HepG2 (cell line): ENCODE results near the gene GSC2. TPM values are rescaled to one million over a fixed set of nuclear protein-coding genes. Genes with fewer than 3 reads are reported as not detected.

ENCODE experiments used
- ATAC-seq: fragments of 200-7000 bp; cut with Tn5 transposase; 3 replicates; pipeline ENCODE4 v1.9.1; 2020; ENCODE audit warnings: mild to moderate bottlenecking, moderate library complexity
- BruUV-seq: library from RNA; stranded (reverse); fragments of 400-500 nt; replicated peaks from 2 replicates; lab custom pipeline; 2021; lab: Mats Ljungman, UMichigan
- CTCF ChIA-PET: fragments of 300-600 bp; formaldehyde crosslinking; extraction: SDS; loops from one replicate; lab custom pipeline; 2021; ENCODE audit warnings: low total read pairs, inconsistent platforms, low intra/inter-chr PET ratio; lab: Yijun Ruan, JAX
- POLR2A ChIA-PET: fragments of 350-600 bp; sonication (Branson Sonifier 250); formaldehyde crosslinking; loops from one replicate; lab custom pipeline; 2020; ENCODE audit warnings: antibody characterized with exemption, inconsistent platforms; lab: Yijun Ruan, JAX
- DNase-seq: peaks from one replicate; pipeline ENCODE4 v3.0.0-alpha.2; 2015; ENCODE audit warnings: low spot score
- FAIRE-seq: peaks from 3 replicates; lab custom pipeline; 2011; peaks lifted over from hg19 to GRCh38; lab: Jason Lieb, UNC
- H2AFZ ChIP-seq: one replicate; pipeline ENCODE4 v1.6.1; 2011; ENCODE audit warnings: low read length, inconsistent platforms
- H3K27ac ChIP-seq: fragments of 300-600 bp; 3 replicates; pipeline ENCODE4 v1.8.0; 2011; ENCODE audit warnings: mixed run types, mild to moderate bottlenecking, mixed read lengths, low read length, inconsistent platforms; ENCODE audit not compliant: insufficient read depth; ENCODE audit errors: extremely low read length
- H3K27me3 ChIP-seq, 2 experiments: fragments of 200-600 bp in 1 of 2; 2 replicates in 1 of 2; 3 replicates in 1 of 2; pipeline versions ENCODE4 v1.6.0 to v1.8.0; 2011; ENCODE audit warnings: low read length in 2 of 2, mild to moderate bottlenecking in 2 of 2, moderate library complexity in 2 of 2, inconsistent platforms in 1 of 2; ENCODE audit not compliant: insufficient read depth in 2 of 2, control insufficient read depth in 1 of 2
- H3K36me3 ChIP-seq, 2 experiments: fragments of 200-600 bp in 1 of 2; replicated peaks in 1 of 2; 2 replicates in 1 of 2; 3 replicates in 1 of 2; pipeline versions ENCODE4 v1.5.1 to v1.8.0; 2011; ENCODE audit warnings: low read length in 2 of 2, inconsistent platforms in 1 of 2; ENCODE audit not compliant: insufficient read depth in 2 of 2, control insufficient read depth in 1 of 2
- H3K4me1 ChIP-seq: 2 replicates; pipeline ENCODE4 v1.5.1; 2012; ENCODE audit warnings: low read length, inconsistent platforms; ENCODE audit not compliant: insufficient read depth
- H3K4me2 ChIP-seq: 2 replicates; pipeline ENCODE4 v1.6.0; 2011; ENCODE audit warnings: low read depth, low read length, inconsistent platforms
- H3K4me3 ChIP-seq, 3 experiments: fragments of 200-600 bp in 1 of 3; sonication (generic), shearing (Covaris generic) in 1 of 3; replicated peaks in 1 of 3; 2 replicates each; pipeline ENCODE4 v1.5.1; 2011 to 2016; ENCODE audit warnings: low read length in 3 of 3, inconsistent platforms in 2 of 3, low read depth in 2 of 3, mild to moderate bottlenecking in 2 of 3, control low read depth in 1 of 3, mixed read lengths in 1 of 3; ENCODE audit not compliant: insufficient read depth in 1 of 3
- H3K79me2 ChIP-seq: one replicate; pipeline ENCODE4 v1.6.1; 2011; ENCODE audit warnings: low read length, inconsistent platforms; ENCODE audit not compliant: insufficient read depth
- H3K9ac ChIP-seq: 2 replicates; pipeline ENCODE4 v1.6.0; 2011; ENCODE audit warnings: mild to moderate bottlenecking, low read depth, low read length, inconsistent platforms; ENCODE audit not compliant: insufficient read depth
- H3K9me3 ChIP-seq: 2 replicates; pipeline ENCODE4 v1.5.1; 2012; ENCODE audit warnings: mild to moderate bottlenecking, low read length
- H4K20me1 ChIP-seq: 2 replicates; pipeline ENCODE4 v1.6.0; 2011; ENCODE audit warnings: inconsistent platforms, mild to moderate bottlenecking, low read length, moderate library complexity; ENCODE audit not compliant: insufficient read depth
- IKZF1 ChIP-seq: fragments of 450-650 bp; IDR thresholded peaks from 2 replicates; pipeline ENCODE4 v1.7.1; 2016
- MIER3 ChIP-seq: IDR thresholded peaks from 2 replicates; pipeline ENCODE4 v1.6.1; 2016; ENCODE audit warnings: missing compliant biosample characterization, borderline replicate concordance
- STAG1 ChIP-seq: sonication (generic); formaldehyde crosslinking; IDR thresholded peaks from 2 replicates; pipeline ENCODE4 v1.4.0; 2020; ENCODE audit warnings: missing genetic modification reagents
- YEATS4 ChIP-seq: sonication (generic); formaldehyde crosslinking; IDR thresholded peaks from 2 replicates; pipeline ENCODE4 v1.4.0; 2020; ENCODE audit warnings: missing genetic modification reagents, borderline replicate concordance
- ZNF230 ChIP-seq: sonication (generic); formaldehyde crosslinking; IDR thresholded peaks from 2 replicates; pipeline ENCODE4 v1.4.0; 2020; ENCODE audit warnings: mild to moderate bottlenecking, missing genetic modification reagents
- WGBS: methylation state at CpG from one replicate; pipeline ENCODE4 v1.1.6; 2017; ENCODE audit warnings: low lambda C conversion rate; 5-methylcytosine and 5-hydroxymethylcytosine counted together
- in situ Hi-C: cut with HindIII; loops from 2 replicates; pipeline ENCODE4 v1.10.0; 2017; ENCODE audit warnings: low pct_unique_long_range_greater_than_20kb; ENCODE audit not compliant: extremely low pct_ligation_motif_present
- intact Hi-C: fragments of 100-400 bp; cut with micrococcal nuclease; formaldehyde crosslinking; loops from one replicate; pipeline ENCODE4 v1.10.0; 2022; ENCODE audit not compliant: unreplicated experiment
- polyA plus RNA-seq, 8 experiments: library from polyadenylated mRNA; depleted of rRNA in 3 of 8; stranded (reverse) in 7 of 8; unstranded in 1 of 8; fragments of >200 nt; fragmentation: Illumina TruSeq in 4 of 8; extraction: Trizol in 4 of 8; gene quantifications; 2 replicates each; pipeline versions ENCODE4 v1.2.1 to v1.2.3, GENCODE V29; 2011 to 2016; ENCODE audit warnings: low read depth in 4 of 8, missing spikeins in 1 of 8, mixed read lengths in 1 of 8; ENCODE audit not compliant: insufficient read depth in 1 of 8
- total RNA-seq, 5 experiments: library from RNA; depleted of rRNA; stranded (reverse); fragments of >200 nt; fragmentation: Illumina TruSeq; extraction: Trizol; gene quantifications; 2 replicates each; pipeline ENCODE4 v1.2.3, GENCODE V29; 2016; ENCODE audit warnings: low read depth in 1 of 5
- TF ChIP-seq, protein P1 (sequence below): conservative IDR thresholded peaks from 2 replicates; pipeline ENCODE4 v1.6.1; 2018; ENCODE audit warnings: missing genetic modification reagents

GSC2 gene
- total and polyA plus RNA-seq, 2 of the 13 experiments (the other 11 are each of a cell fraction or from before 2014, with no cell fraction given) = not detected

DNA sequence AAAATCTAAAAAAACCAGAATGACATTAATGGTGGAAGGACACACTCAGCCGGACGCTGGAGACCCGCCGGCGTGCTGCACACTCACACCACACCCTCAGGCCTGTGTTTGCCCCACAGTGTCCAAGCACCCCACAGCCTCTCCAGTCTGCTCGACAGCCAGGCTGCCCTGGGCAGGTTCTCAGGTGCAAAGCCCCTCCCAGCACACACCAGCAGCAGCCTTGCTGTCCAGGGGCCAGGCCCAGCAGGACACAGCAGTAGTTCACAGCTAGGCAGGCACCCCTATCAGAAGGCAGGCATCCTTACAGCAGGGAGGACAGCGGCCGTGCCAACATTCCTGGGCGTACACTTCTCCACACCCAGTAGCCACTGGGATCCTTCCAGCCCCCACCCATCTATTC lies 30.1 kb upstream of the GSC2 start:
- peak overlapping the region; percentile 96; the same call in 1 of the 2 replicates for H3K4me2 ChIP-seq
- peaks cover 6% of the 10 kb centered on the region; the same call in 1 of the 2 replicates for H4K20me1 ChIP-seq
- 94% methylated on average over 8 of the region's 9 CpGs for WGBS
- H3K4me3 ChIP-seq = peak overlapping the region in 1 of 3 experiments; percentile 1; a peak in 1 of 6 replicates
- peaks cover 44% of the 10 kb centered on the region for H3K4me1 ChIP-seq
- intact Hi-C loops (no loop called here), in situ Hi-C loops (loop anchor here (5.0 kb wide), 1 partner anchor 112 kb away; the partner anchor contains the start of gene CLTCL1)
- no peaks in the 10 kb centered on the region for H3K9me3 ChIP-seq
- peaks cover 3 to 15% of the 10 kb centered on the region in 2 experiments; a peak in 3 of 5 replicates for H3K36me3 ChIP-seq
- no peak for DNase-seq
- ChIA-PET POLR2A (interaction anchor here (1.8 to 2.0 kb wide), 2 partner anchors 111 to 119 kb away, joined by 4 to 7 read pairs; partner anchors contain the start of gene CLTCL1), CTCF (no interaction called here)
- no TSS peak for BruUV-seq
- H3K9ac ChIP-seq = no peak overlapping the region
- 0 out of 2 replicates have a peak, but pooled peaks have one; percentile 4 for TF ChIP-seq YEATS4 (CRISPR knock-in tag)
- TF ChIP-seq STAG1 = no peak
- TF ChIP-seq MIER3 (CRISPR knock-in tag) = no peak
- TF ChIP-seq, protein P1, sequence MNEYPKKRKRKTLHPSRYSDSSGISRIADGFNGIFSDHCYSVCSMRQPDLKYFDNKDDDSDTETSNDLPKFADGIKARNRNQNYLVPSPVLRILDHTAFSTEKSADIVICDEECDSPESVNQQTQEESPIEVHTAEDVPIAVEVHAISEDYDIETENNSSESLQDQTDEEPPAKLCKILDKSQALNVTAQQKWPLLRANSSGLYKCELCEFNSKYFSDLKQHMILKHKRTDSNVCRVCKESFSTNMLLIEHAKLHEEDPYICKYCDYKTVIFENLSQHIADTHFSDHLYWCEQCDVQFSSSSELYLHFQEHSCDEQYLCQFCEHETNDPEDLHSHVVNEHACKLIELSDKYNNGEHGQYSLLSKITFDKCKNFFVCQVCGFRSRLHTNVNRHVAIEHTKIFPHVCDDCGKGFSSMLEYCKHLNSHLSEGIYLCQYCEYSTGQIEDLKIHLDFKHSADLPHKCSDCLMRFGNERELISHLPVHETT (CRISPR knock-in tag) = no peak
- 0 out of 2 replicates have a peak, but pooled peaks have one; percentile 10 for TF ChIP-seq ZNF230 (CRISPR knock-in tag)
- no peak for TF ChIP-seq IKZF1
- no peak overlapping the region for H2AFZ ChIP-seq
- H3K27me3 ChIP-seq = no peaks in the 10 kb centered on the region
- no peak for FAIRE-seq
- no peak overlapping the region for H3K27ac ChIP-seq
- no peak for ATAC-seq
- peaks cover 13% of the 10 kb centered on the region for H3K79me2 ChIP-seq
